Hepatocyte (in vitro differentiated cells): Measurements from ENCODE around the gene AUTS2. TPM values are rescaled to one million over a fixed set of nuclear protein-coding genes. Genes with fewer than 3 reads are reported as not detected.
"Not testable (repeated sequence)": the region's sequence is repeated elsewhere in the genome, so short reads cannot be mapped to it uniquely, and the experiment has no call there.

Source experiments
- DNase-seq: peaks from one replicate; pipeline ENCODE4 v3.0.0-alpha.2; 2016; ENCODE audit warnings: low spot score
- H2AFZ ChIP-seq: fragments of 200-600 bp; sonication (generic); 2 replicates; pipeline ENCODE4 v1.6.0; 2016; ENCODE audit warnings: antibody characterized with exemption, mild to moderate bottlenecking
- H3K27ac ChIP-seq: fragments of 200-600 bp; sonication (generic); 2 replicates; pipeline ENCODE4 v1.5.1; 2016; ENCODE audit warnings: mild to moderate bottlenecking
- H3K27me3 ChIP-seq: fragments of 200-600 bp; sonication (generic); 2 replicates; pipeline ENCODE4 v1.6.1; 2016
- H3K36me3 ChIP-seq: fragments of 200-600 bp; sonication (generic); replicated peaks from 2 replicates; pipeline ENCODE4 v1.5.1; 2016; ENCODE audit warnings: low read depth; ENCODE audit not compliant: insufficient read depth
- H3K4me1 ChIP-seq: fragments of 200-600 bp; sonication (generic); 2 replicates; pipeline ENCODE4 v1.5.1; 2016; ENCODE audit warnings: mild to moderate bottlenecking, moderate library complexity; ENCODE audit not compliant: insufficient read depth
- H3K4me2 ChIP-seq: fragments of 200-600 bp; sonication (generic); 2 replicates; pipeline ENCODE4 v1.6.0; 2016
- H3K4me3 ChIP-seq: fragments of 200-600 bp; sonication (generic); 2 replicates; pipeline ENCODE4 v1.5.1; 2016; ENCODE audit warnings: mild to moderate bottlenecking
- H3K79me2 ChIP-seq: fragments of 200-600 bp; sonication (generic); 2 replicates; pipeline ENCODE4 v1.6.0; 2017; ENCODE audit warnings: mild to moderate bottlenecking
- H3K9me2 ChIP-seq: fragments of 200-600 bp; sonication (generic); replicated peaks from 2 replicates; pipeline ENCODE4 v1.6.0; 2017; ENCODE audit warnings: mild to moderate bottlenecking; ENCODE audit not compliant: insufficient read depth
- H3K9me3 ChIP-seq: fragments of 200-600 bp; sonication (generic); 2 replicates; pipeline ENCODE4 v1.5.1; 2016; ENCODE audit warnings: low read depth, mild to moderate bottlenecking
- H4K20me1 ChIP-seq: fragments of 200-600 bp; sonication (generic); 2 replicates; pipeline ENCODE4 v1.6.0; 2016; ENCODE audit warnings: mild to moderate bottlenecking; ENCODE audit not compliant: insufficient read depth, poor library complexity, severe bottlenecking
- CTCF ChIP-seq: fragments of 200-600 bp; sonication (generic); IDR thresholded peaks from 2 replicates; pipeline ENCODE4 v1.5.1; 2016; ENCODE audit warnings: antibody characterized with exemption, mild to moderate bottlenecking; ENCODE audit not compliant: poor library complexity
- EZH2 ChIP-seq: fragments of 200-600 bp; sonication (generic); IDR thresholded peaks from 2 replicates; pipeline ENCODE4 v1.6.1; 2016; ENCODE audit warnings: antibody characterized with exemption, mild to moderate bottlenecking, borderline replicate concordance
- EZH2phosphoT487 ChIP-seq: fragments of 200-600 bp; sonication (generic); IDR thresholded peaks from one replicate; pipeline ENCODE4 v1.6.1; 2018; ENCODE audit warnings: antibody characterized with exemption, mild to moderate bottlenecking, low read depth, moderate library complexity; ENCODE audit not compliant: unreplicated experiment, severe bottlenecking
- WGBS: methylation state at CpG from one replicate; pipeline ENCODE4 v1.1.6; 2016; ENCODE audit warnings: low lambda C conversion rate; ENCODE audit errors: missing lambda C conversion rate; 5-methylcytosine and 5-hydroxymethylcytosine counted together
- polyA plus RNA-seq: library from polyadenylated mRNA; unstranded; fragments of >200 nt; fragmentation: Nextera tagmentation; extraction: Ambion mirVana; gene quantifications from 2 replicates; pipeline ENCODE4 v1.2.1, GENCODE V29; 2016
- total RNA-seq: library from RNA; depleted of rRNA; stranded (reverse); fragments of >200 nt; gene quantifications from 2 replicates; pipeline ENCODE4 v1.2.3, GENCODE V29; 2014

Gene AUTS2
- total and polyA plus RNA-seq, 2 experiments from 2014 or later = 34.4 to 40.9 TPM

- H3K27ac ChIP-seq = peak overlapping the region; percentile 24
Observed at GRCh38 chr7:70590126-70590854, 992.0 kb downstream of the AUTS2 start.

GRCh38 chr7:70591643-70592042 is 993.4 kb downstream of the AUTS2 start:
- Histone ChIP-seq H3K9me3 (no peaks in the 10 kb centered on the region), H3K9me2 (no peaks in the 10 kb centered on the region), H3K4me3 (no peak overlapping the region), H3K4me2 (no peak overlapping the region), H2AFZ (no peak overlapping the region), H3K4me1 (peaks cover 31% of the 10 kb centered on the region), H3K27ac (no peak overlapping the region), H3K27me3 (peaks cover 11% of the 10 kb centered on the region), H3K36me3 (no peaks in the 10 kb centered on the region), H3K79me2 (no peaks in the 10 kb centered on the region), H4K20me1 (no peaks in the 10 kb centered on the region)
- 90% methylated on average over 8 of the region's 8 CpGs for WGBS
- DNase-seq = no peak
- no peak for TF ChIP-seq EZH2phosphoT487
- no peak for TF ChIP-seq EZH2
- no peak for TF ChIP-seq CTCF

More at GRCh38 chr7:70590126-70590854, 992.0 kb downstream of the AUTS2 start:
- Histone ChIP-seq H3K27me3 (peaks cover 5% of the 10 kb centered on the region), H3K36me3 (no peaks in the 10 kb centered on the region), H3K9me2 (no peaks in the 10 kb centered on the region), H3K79me2 (no peaks in the 10 kb centered on the region), H3K4me1 (peaks cover 24% of the 10 kb centered on the region), H4K20me1 (no peaks in the 10 kb centered on the region), H3K9me3 (no peaks in the 10 kb centered on the region), H3K4me3 (no peak overlapping the region), H3K4me2 (peak overlapping the region; percentile 9), H2AFZ (no peak overlapping the region)
- DNase-seq = peak; percentile 27
- WGBS = 53% methylated on average over 11 of the region's 11 CpGs
- TF ChIP-seq EZH2phosphoT487 (no peak), CTCF (no peak), EZH2 (no peak)

- Histone ChIP-seq H4K20me1 (no peaks in the 10 kb centered on the region), H3K9me2 (no peaks in the 10 kb centered on the region), H3K27ac (no peak overlapping the region), H3K9me3 (no peaks in the 10 kb centered on the region), H3K4me1 (peaks cover 27% of the 10 kb centered on the region), H3K79me2 (no peaks in the 10 kb centered on the region), H3K4me3 (no peak overlapping the region), H3K27me3 (peaks cover 16% of the 10 kb centered on the region), H2AFZ (no peak overlapping the region), H3K4me2 (no peak overlapping the region), H3K36me3 (no peaks in the 10 kb centered on the region)
- no peak for TF ChIP-seq EZH2phosphoT487
- WGBS = 98% methylated on average over 4 of the region's 4 CpGs
- DNase-seq = no peak
Observed at GRCh38 chr7:70592171-70592570, 993.9 kb downstream of the AUTS2 start.

- no peak overlapping the region for H2AFZ ChIP-seq
- WGBS = 91% methylated on average over 4 of the region's 4 CpGs
- H3K27ac ChIP-seq = no peak overlapping the region
- no peak overlapping the region for H3K4me3 ChIP-seq
- H3K79me2 ChIP-seq = no peaks in the 10 kb centered on the region
- H3K4me1 ChIP-seq = peaks cover 20% of the 10 kb centered on the region
- H3K9me2 ChIP-seq = no peaks in the 10 kb centered on the region
- no peaks in the 10 kb centered on the region for H3K36me3 ChIP-seq
- no peak for DNase-seq
- peaks cover 31% of the 10 kb centered on the region for H3K27me3 ChIP-seq
- TF ChIP-seq EZH2 = no peak
- no peak for TF ChIP-seq EZH2phosphoT487
- TF ChIP-seq CTCF = no peak
- no peaks in the 10 kb centered on the region for H3K9me3 ChIP-seq
- H3K4me2 ChIP-seq = no peak overlapping the region
- H4K20me1 ChIP-seq = no peaks in the 10 kb centered on the region
Observed at GRCh38 chr7:70594170-70594569, 995.9 kb downstream of the AUTS2 start.

- not testable (repeated sequence) for H3K9me2 ChIP-seq, H3K4me3 ChIP-seq, H4K20me1 ChIP-seq, H2AFZ ChIP-seq, H3K27ac ChIP-seq, H3K4me2 ChIP-seq, H3K36me3 ChIP-seq, DNase-seq, H3K79me2 ChIP-seq, H3K9me3 ChIP-seq
- H3K27me3 ChIP-seq = peaks cover 31% of the 10 kb centered on the region
- 93% methylated on average over 7 of the region's 7 CpGs for WGBS
- peaks cover 20% of the 10 kb centered on the region for H3K4me1 ChIP-seq
Observed at GRCh38 chr7:70594885-70595284, 996.6 kb downstream of the AUTS2 start.
